Umbilical cord (tissue), 2 donors: Measurements from ENCODE around the gene FNBP1L. TPM values are rescaled to one million over a fixed set of nuclear protein-coding genes. Genes with fewer than 3 reads are reported as not detected.

Experiments used
- DNase-seq: peaks from one replicate; pipeline ENCODE4 v3.0.0-alpha.2; 2015; ENCODE audit warnings: low spot score
- total RNA-seq: library from RNA; depleted of rRNA; stranded (reverse); fragments of >200 nt; gene quantifications from one replicate; pipeline ENCODE4 v1.2.3, GENCODE V29; 2014; ENCODE audit warnings: low replicate concordance; ENCODE audit not compliant: insufficient read depth

FNBP1L gene
- total RNA-seq, 1 donor from 2014 or later: 33.5 TPM

DNA sequence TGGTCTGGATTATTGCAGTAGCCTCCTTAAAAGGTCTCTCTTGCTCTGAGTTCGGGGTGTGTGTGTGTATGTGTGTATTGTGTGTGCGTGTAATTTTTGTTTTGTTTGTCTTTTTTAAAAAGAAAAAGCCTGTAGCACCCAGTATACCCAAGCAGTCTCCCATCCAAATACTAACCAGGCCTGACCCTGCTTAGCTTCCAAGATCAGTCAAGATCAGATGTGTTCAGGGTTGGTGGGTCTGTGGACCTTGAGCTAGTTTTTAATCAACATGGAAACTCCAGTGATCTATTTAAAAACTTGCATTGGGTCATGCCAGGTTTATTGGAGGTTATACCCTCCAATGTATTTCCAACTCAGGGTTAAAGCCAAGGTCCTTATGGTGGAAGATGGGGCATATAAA, 40.3 kb downstream of the FNBP1L start:
- DNase-seq: no peak

DNA sequence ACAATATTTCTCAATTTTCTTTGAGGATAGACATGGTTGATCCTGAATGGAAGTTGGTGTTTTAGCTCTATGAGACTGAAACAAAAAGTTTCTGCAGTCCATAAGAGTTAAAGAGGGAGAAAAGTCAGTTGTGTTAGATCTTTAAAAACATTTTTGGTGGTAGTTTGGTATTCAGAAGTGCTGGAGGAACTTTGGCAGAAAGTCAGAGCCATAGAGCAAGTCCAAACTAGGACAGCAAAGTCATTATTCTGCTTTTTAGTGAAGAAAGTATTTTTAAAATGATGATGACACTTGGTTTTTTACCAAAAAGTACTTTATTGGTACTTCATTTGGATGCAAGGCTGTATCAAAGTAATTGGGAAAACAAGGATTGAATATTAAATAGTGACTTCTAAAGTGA, 41.8 kb downstream of the FNBP1L start:
- DNase-seq: no peak

DNA sequence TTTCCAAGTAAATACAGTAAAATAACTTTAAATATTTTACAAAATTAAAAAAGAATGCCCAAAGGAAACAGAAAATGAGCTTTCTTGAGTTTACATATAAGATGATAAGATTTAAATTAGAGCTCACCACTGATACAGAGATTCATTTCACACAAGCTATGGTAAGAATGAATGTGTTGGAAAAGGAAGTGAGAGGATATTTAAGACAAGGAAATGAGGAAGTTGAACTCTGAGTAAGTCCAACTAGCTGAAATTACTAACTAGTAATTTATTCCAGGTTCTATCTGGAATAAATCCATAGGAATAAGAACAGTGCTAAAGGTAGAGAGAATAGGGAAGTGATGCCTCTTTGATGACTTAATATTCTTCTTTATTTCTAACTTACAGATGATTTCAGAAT, 42.4 kb downstream of the FNBP1L start:
- DNase-seq: no peak

DNA sequence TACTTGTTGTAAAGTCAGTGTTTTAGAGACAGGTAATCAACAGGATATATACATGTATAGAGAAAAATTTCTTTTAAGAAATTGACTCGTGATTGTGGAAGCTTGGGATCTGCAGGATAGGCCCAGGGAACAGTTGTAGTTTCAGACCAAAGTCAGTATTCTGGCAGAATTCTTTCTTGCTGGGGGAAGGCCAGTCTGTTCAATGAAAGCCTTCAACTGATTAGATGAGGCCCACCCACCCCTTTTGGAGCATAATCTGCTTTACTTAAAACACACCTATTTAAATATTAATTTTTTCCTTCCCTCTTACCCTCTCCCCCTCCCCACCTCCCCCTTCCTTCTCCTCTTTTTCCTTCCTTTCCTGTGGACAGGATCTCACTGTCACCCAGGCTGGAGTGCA, 48.0 kb downstream of the FNBP1L start:
- no peak for DNase-seq

DNA sequence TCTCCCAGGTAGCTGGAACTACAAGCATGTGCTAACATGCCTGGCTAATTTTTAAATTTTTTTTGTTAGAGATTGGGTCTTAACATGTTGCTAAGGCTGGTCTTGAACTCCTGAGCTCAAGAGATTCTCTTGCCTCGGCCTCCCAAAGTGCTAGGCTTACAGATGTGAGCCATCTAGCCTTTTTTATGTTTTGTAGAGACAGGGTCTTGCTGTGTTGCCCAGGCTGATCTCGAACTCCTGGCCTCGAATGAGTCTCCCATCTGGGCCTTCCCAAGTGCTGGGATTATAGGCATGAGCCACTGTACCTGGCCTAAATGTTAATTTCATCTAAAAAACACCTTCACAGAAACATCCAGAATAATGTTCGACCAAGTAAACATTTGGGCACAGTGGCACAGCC, 48.6 kb downstream of the FNBP1L start:
- DNase-seq: no peak

DNA sequence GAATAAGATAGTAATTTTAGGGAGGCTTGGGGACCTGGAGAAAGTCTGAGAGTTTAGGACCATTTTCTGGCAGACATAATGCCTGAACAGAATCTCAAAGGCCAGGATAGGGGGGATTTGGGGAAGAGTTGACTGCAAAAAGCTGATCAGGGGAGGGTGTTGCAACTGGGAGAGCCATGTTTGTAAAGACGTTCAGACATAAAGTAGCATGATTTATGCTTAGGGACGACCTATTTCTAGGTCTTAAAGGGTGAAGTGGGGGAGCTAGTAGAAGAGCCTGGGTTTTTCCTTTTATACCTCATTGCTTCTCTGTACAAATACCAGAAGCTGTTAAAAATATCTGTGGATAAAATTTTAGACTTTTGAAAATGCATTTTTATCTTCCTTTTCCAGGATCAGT, 51.2 kb downstream of the FNBP1L start:
- DNase-seq: no peak

DNA sequence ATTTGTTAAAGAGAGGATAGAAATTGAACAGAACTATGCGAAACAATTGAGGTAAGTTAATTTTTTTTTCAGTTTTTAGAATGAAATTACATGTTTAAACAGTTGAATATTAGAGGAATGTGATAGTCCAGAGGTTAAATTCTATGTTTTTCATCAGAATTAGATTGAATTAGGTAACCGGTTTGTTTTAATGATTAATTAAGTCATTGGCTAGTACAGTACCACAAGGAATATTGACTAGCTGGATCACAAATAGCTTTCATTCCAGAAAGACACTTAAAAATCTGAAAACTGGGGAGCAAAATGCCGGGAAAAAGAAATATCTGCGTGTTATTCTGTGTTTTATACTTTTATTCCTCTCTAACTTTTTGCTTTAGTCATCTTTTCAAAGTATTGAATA, 51.6 kb downstream of the FNBP1L start:
- DNase-seq: no peak

DNA sequence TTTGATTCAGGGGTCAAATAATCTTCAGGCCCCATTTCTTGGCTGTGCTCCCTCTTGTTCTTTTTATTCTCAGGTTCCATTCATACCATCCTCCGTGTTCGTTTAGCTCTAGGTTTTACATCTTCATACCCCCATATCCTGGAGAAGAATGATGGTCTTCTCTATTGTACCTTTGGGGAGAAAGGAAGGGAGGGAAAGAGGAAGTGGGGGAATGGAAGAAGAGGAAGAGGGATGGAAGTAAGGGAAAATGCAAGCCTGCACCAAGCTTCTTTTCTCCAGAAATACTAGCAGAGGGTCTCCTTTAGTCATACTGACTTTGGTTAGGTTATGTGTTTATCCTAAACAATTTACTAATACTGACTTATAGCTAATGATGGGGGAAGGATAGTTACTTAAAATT, 52.4 kb downstream of the FNBP1L start:
- no peak for DNase-seq

DNA sequence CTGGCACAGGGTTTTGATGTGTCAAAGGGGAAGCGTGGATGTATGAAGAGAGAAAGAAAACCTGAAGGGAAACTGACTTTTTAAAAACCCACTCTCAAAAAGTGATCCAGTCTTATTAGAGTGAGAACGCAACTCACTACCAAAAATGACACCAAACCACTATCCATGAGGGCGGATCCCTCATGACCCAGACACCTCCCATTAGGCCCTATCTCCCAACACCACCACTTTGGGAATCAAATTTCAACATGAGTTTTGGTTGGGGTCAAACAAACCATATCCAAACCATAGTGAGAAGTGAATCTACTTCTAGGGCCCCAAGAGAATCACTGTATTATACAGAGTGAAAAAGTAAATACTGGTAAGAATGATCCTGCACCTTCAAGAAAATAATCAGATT, 53.5 kb downstream of the FNBP1L start:
- DNase-seq: no peak

DNA sequence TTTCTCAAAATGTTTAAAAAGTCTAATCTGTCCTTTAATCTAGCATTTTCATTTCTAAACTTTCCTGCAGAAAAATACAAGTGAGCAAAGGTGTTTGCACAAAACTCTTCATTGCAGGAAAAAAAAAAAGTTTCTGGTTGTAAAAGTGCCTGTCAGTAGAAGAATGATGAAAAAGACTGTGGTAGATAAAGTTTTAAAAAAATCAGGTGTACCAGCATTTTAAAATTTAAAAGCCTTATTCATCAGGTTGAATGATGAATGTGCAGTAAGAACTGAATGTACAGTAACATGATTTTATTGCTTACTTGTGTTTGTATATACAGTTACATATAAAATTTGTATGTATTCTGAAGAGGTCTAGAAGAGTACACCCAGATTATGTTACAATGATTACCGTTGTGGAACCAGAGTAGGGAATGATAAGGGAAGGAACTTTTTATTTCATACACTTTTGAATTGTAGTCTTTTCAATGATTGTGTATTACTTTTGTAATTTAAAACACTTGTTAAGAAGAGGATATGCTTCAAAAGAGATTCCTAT, 54.0 kb downstream of the FNBP1L start:
- DNase-seq: no peak

DNA sequence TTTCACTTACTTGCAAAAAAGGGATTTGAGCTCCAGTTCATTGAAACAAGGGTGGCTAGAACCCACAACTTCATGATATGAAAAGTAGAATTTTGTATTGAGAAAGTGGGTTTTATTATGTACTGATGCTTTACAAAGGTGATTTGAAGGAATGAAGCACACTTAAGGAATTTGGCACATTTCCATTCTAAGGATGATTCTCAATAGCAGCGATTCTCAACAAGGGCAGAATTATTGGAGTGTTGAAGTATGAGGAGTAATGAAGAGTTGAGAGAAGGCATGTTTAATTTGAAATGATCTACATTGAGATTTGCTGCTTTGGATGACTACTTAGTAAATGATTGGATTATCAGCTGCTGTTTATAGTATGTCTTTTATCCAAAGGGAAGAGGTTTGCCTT, 54.7 kb downstream of the FNBP1L start:
- no peak for DNase-seq

DNA sequence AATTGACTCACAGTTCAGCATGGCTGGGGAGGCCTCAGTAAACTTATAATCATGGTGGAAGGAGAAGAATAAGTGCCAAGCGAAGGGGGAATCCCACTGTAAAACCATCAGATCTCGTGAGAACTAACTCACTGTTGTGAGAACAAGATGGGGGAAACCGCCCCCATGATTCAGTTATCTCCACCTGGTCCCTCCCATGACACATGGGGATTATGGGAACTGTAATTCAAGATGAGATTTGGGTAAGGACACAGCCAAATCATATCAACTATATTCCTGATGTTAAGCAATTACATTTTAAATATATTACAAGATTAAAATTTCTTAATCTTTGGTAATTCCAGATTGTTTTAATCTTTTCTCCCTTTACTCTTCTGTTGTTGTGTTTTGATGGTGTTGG, 55.2 kb downstream of the FNBP1L start:
- no peak for DNase-seq

DNA sequence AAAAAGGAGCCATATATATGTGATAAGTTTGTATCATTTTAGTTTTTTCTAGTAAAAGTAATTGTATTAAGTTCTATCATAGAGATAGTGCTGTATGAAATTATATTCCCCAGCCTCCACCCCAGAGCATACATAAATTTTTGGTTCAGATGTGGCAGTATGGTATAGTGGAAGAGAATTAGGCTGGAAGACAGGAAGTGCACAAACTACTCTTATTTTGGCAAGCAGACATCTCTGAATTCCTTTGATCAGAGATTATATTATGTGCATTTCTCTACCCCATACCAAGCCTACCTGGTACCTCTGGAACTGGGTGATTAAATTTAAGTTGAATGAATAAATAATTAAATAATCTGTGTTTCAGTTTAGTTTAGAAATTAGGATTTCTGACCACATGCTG, 55.9 kb downstream of the FNBP1L start:
- DNase-seq: no peak

DNA sequence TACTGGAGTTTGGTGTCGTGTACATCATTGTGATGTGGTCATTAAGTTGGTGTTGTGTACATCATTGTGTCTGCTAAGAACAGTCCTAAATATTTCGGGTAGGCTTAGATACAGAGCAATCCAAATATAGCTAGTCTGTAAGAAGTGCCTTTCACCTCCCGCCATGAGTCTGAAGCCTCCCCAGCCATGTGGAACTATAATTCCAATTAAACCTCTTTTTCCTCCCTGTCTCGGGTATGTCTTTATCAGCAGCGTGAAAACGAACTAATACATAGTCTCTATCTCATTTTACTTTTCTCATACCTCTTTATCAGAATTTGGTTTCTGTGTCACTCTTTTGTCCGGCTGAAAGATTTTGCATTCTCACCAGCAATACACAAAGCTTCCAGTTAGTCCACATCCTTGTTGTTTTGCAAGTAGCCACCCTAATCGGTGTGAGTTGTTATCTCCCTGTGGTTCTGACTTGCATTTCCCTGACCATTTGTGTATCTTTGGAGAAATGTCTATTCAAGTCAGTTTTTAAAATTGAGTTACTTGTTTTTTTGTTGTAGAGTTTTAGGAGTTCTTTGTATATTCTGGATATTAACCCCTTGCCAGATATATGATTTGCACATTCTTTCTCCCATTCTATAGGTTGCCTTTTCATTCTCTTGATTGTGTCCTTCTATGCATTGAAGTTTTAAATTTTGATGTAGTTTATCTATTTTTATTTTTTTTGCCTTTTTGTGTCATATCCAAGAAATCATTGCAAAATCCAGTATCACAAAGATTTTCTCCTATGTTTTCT, 56.5 kb downstream of the FNBP1L start:
- no peak for DNase-seq

DNA sequence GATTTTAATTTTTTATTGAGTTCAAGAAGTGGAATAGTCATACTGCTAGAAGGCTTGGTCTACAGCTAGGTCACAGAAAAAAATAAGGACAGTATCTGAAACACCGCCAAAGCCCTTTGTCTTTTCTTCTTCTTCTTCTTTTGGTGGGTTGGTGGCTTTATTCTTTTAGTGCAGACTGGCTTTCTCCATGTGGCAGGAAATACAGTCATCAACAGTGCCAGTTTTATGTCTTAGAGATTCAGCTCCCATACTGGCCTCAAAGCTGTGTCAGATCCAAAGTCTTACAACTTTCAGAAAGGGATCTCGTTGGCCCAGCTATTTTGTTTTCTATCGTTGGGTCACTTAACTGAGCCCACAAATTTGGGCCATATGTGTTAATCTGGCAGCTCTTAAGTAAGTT, 58.2 kb downstream of the FNBP1L start:
- no peak for DNase-seq

DNA sequence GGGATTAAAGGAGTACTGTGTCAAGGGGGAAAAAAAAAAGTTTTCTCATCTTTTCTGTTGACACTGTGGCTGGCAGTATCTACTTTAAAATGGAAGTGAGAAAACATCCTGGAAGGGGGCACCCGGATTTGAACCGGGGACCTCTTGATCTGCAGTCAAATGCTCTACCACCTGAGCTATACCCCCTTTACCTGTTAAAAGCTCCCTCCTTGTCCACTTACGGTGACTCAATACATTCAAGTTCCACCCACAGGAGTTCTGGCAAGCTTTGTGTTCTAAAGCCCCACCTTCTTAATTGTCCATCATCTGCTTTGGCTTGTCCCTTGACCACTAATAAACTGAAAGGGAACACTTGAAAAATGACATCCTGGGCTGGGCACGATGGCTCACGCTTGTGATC, 68.2 kb downstream of the FNBP1L start:
- no peak for DNase-seq

DNA sequence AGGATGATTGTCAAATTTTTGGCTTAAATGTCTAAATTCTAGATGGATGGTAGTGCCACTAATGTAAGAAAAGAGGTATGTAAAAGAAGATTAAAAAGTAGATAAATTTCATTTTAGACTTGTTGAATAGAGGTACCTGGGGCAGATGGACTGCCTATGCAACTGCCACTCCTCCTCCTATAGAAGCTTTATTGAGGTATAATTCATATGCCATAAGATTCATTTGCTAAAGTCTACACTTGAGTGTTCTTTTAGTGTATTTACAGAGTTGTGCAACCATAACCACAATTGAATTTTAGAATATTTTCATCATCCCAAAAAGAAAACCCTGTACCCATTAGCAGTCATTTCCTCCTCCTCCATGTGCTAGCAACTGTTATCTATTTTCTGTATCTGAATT, 70.6 kb downstream of the FNBP1L start:
- DNase-seq: no peak

DNA sequence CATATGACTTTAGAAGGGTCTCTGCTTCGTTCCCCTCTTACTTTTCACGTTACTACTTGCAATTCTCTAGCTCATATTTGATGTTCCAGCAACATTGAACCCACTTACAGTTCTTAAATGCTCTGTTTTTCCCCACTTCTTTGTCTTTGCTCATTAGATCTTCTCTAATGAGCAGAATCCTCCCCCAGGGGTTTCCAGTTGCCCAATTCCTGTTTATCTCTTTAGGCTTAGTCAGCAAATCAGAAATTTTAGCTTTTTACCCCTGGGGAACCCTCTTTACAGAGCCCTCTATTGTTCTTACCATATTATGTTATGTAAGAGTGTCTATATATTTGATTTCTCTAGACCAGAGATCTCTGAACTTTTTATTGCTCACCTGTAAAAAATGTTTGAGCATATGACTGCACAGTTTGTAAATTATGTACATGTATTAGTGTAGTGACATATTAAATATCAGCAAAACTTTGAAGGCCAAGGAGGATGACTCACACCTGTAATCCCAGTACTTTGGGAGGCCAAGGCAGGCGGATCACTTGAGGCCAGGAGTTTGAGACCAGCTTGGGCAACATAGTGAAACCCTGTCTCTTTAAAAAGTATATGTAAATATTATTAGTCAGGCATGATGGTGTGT, 71.4 kb downstream of the FNBP1L start:
- DNase-seq: no peak

DNA sequence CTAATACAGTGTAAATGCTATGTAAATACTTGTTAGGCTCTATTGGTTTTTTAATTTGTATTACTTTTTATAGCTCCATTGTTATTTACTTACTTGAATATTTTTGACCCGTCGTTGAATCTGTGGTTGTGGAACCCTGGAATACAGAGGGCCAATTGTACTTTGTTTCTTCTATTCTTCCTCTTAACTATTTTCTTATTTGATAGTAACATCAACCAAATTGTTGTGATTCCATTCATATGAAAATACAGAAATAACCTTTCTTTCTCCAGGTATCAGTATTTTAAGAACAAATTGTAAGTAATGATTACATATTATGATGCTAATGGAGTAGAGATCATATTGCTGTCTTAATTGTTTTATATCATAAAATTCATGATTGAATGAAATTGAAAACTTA, 73.7 kb downstream of the FNBP1L start:
- DNase-seq: no peak

DNA sequence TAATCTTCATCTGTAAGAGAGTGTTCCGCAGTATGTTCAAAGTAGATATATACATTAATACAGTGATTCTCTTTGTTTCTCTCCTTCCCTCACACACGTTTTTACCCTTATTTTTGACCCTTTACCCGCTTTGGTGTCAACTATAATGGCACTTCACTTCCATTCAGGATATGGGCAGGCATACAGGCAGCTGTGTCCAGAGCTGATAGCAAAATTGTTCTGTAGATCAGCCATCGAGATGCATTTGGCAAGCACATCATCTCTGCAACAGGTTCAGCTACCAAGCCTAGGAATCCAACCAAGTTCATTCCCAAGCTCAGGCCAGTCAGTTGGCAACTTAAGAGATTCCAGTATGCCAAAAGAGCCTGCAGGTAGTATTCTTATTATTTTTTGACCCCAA, 74.8 kb downstream of the FNBP1L start:
- no peak for DNase-seq

DNA sequence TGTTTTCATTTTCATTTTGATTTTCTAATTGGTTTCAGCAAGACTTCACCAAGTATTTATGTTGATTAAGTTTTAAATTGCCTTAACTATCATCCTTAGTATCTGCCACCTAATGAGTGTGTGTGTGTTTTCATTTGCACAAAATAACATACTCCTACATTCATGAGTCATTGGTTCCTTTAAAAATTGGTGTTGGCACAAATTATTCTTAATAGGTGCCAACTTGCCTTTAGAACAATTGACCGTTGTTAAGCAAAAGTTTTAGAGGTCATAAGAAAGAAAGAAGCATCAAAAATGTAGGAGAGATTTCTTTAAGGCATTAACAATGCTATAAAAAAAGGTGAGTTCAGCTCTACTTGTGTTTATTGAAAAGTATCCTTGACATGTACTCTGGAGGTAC, 77.5 kb downstream of the FNBP1L start:
- DNase-seq: no peak

DNA sequence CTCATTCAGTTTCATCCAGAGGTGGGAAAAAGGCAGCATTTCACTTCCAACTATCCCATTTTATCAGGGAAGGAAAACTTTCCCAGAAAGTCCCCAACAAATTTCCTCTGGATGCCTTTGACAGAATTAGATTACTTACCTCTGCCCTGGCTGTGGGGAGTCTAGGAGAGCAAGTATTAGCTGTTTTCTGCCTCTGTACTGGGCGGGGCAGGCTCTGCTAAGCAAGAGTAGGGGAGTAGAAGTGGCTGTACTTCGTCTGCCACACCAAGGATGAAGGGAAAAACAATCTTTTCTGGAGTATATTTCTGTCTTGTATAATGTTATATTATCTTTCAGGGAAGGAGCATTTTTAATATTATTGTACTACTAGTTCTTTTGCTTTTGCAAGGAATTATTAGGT, 78.5 kb downstream of the FNBP1L start:
- peak; percentile 10 for DNase-seq

DNA sequence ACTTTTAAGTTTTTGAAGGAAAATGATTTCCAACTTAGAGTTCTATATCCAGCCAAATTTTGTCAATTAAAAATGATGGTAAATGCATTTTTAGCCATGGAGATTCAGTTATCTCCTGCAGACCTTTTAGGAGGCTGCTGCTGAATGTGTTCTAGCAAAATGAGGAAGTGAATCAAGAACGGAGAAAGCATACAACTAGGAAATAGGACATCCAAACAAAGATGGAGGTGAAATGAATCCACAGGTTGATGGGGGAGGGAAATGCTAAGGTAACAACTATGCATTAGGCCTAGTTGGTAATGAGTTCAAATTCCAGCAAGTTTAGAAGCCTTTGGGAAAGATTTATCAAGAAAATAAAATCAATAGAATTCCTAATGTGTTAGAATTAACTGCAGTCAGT, 80.5 kb downstream of the FNBP1L start:
- DNase-seq: no peak
